HEK293 (cell line): Measurements from ENCODE around the gene CCDC152.

Experiments used
- CTCF ChIA-PET: fragments of 350-600 bp; formaldehyde crosslinking; extraction: SDS; loops from one replicate; lab custom pipeline; 2021; ENCODE audit warnings: antibody characterized with exemption; lab: Yijun Ruan, JAX
- POLR2A ChIA-PET: fragments of 300-600 bp; formaldehyde crosslinking; extraction: SDS; loops from one replicate; lab custom pipeline; 2020; ENCODE audit warnings: antibody characterized with exemption, inconsistent platforms; lab: Yijun Ruan, JAX
- H3K27ac ChIP-seq: fragments of 200-500 bp; sonication (Bioruptor generic); 2 replicates; pipeline ENCODE4 v1.5.1; 2014; ENCODE audit warnings: low read depth, low read length, control low read depth, inconsistent platforms; ENCODE audit errors: extremely low read depth
- H3K36me3 ChIP-seq, 2 experiments: fragments of 200-500 bp in 1 of 2; sonication (Bioruptor generic) in 1 of 2; 1 replicate in 1 of 2; 2 replicates in 1 of 2; pipeline ENCODE4 v1.5.1; 2014 to 2017; ENCODE audit warnings: inconsistent platforms in 2 of 2, low read length in 2 of 2; ENCODE audit not compliant: control insufficient read depth in 2 of 2, insufficient read depth in 1 of 2
- H3K4me1 ChIP-seq: fragments of 200-500 bp; sonication (Bioruptor generic); 2 replicates; pipeline ENCODE4 v1.5.1; 2014; ENCODE audit warnings: mild to moderate bottlenecking, low read length, inconsistent platforms; ENCODE audit not compliant: control insufficient read depth, insufficient read depth
- H3K4me3 ChIP-seq: 2 replicates; pipeline ENCODE4 v1.5.1; 2011; ENCODE audit warnings: low read depth, mild to moderate bottlenecking, control low read depth, low read length, moderate library complexity
- H3K9me3 ChIP-seq: fragments of 200-500 bp; sonication (Bioruptor generic); 2 replicates; pipeline ENCODE4 v1.5.1; 2014; ENCODE audit warnings: low read depth, low read length, inconsistent platforms; ENCODE audit not compliant: control insufficient read depth, insufficient read depth
- GLI4 ChIP-seq: fragments of 450-650 bp; formaldehyde crosslinking; IDR thresholded peaks from 2 replicates; pipeline ENCODE4 v1.5.1; 2016; ENCODE audit warnings: missing biosample characterization, missing genetic modification characterization
- HOXD13 ChIP-seq: sonication (generic); formaldehyde crosslinking; IDR thresholded peaks from 2 replicates; pipeline ENCODE4 v1.8.0; 2022; ENCODE audit warnings: missing genetic modification reagents, borderline replicate concordance
- KLF7 ChIP-seq: fragments of 450-650 bp; formaldehyde crosslinking; IDR thresholded peaks from 2 replicates; pipeline ENCODE4 v1.5.1; 2016; ENCODE audit warnings: missing biosample characterization, missing genetic modification characterization, borderline replicate concordance
- KLF8 ChIP-seq: fragments of 450-650 bp; formaldehyde crosslinking; IDR thresholded peaks from 2 replicates; pipeline ENCODE4 v1.5.1; 2016; ENCODE audit warnings: missing biosample characterization, missing genetic modification characterization
- TRIM28 ChIP-seq: IDR thresholded peaks from 2 replicates; pipeline ENCODE4 v1.6.1; 2011; ENCODE audit warnings: low read length, control low read depth, borderline replicate concordance
- ZNF175 ChIP-seq: fragments of 450-650 bp; formaldehyde crosslinking; IDR thresholded peaks from 2 replicates; pipeline ENCODE4 v1.5.1; 2016; ENCODE audit warnings: missing biosample characterization, missing genetic modification characterization
- ZNF18 ChIP-seq: fragments of 450-650 bp; formaldehyde crosslinking; IDR thresholded peaks from 2 replicates; pipeline ENCODE4 v1.5.1; 2016; ENCODE audit warnings: missing biosample characterization, missing genetic modification characterization
- ZNF248 ChIP-seq: fragments of 450-650 bp; formaldehyde crosslinking; IDR thresholded peaks from 2 replicates; pipeline ENCODE4 v1.5.1; 2017; ENCODE audit warnings: missing biosample characterization, missing genetic modification characterization
- ZNF311 ChIP-seq: fragments of 450-650 bp; formaldehyde crosslinking; IDR thresholded peaks from 2 replicates; pipeline ENCODE4 v1.5.1; 2017; ENCODE audit warnings: missing biosample characterization, missing genetic modification characterization, borderline replicate concordance
- ZNF426 ChIP-seq: fragments of 450-650 bp; formaldehyde crosslinking; IDR thresholded peaks from 2 replicates; pipeline ENCODE4 v1.5.1; 2017; ENCODE audit warnings: missing biosample characterization, missing genetic modification characterization, mild to moderate bottlenecking, inconsistent platforms, moderate library complexity
- ZNF488 ChIP-seq: fragments of 450-650 bp; formaldehyde crosslinking; IDR thresholded peaks from 2 replicates; pipeline ENCODE4 v1.5.1; 2016; ENCODE audit warnings: missing biosample characterization, missing genetic modification characterization
- ZNF530 ChIP-seq: fragments of 450-650 bp; formaldehyde crosslinking; IDR thresholded peaks from 2 replicates; pipeline ENCODE4 v1.5.1; 2016; ENCODE audit warnings: low read depth, missing biosample characterization, missing genetic modification characterization
- ZNF580 ChIP-seq: fragments of 450-650 bp; formaldehyde crosslinking; IDR thresholded peaks from 2 replicates; pipeline ENCODE4 v1.5.1; 2016; ENCODE audit warnings: missing biosample characterization, missing genetic modification characterization
- ZNF610 ChIP-seq: fragments of 450-650 bp; formaldehyde crosslinking; IDR thresholded peaks from 2 replicates; pipeline ENCODE4 v1.5.1; 2016; ENCODE audit warnings: missing biosample characterization, missing genetic modification characterization, borderline replicate concordance
- ZNF626 ChIP-seq: fragments of 450-650 bp; sonication (Bioruptor Pico); formaldehyde crosslinking; IDR thresholded peaks from 2 replicates; pipeline ENCODE4 v1.5.1; 2018; ENCODE audit warnings: missing biosample characterization, missing genetic modification characterization, inconsistent platforms
- ZNF660 ChIP-seq: fragments of 450-650 bp; IDR thresholded peaks from 2 replicates; pipeline ENCODE4 v1.5.1; 2018; ENCODE audit warnings: missing biosample characterization, mild to moderate bottlenecking, missing genetic modification characterization
- ZNF76 ChIP-seq: fragments of 450-650 bp; formaldehyde crosslinking; IDR thresholded peaks from 2 replicates; pipeline ENCODE4; 2016; ENCODE audit warnings: low read depth, missing biosample characterization, missing genetic modification characterization, borderline replicate concordance
- ZNF792 ChIP-seq: fragments of 450-650 bp; formaldehyde crosslinking; IDR thresholded peaks from 2 replicates; pipeline ENCODE4 v1.5.1; 2016; ENCODE audit warnings: missing biosample characterization, missing genetic modification characterization
- TF ChIP-seq, protein P1 (sequence below): fragments of 450-650 bp; formaldehyde crosslinking; IDR thresholded peaks from 2 replicates; pipeline ENCODE4 v1.5.1; 2016; ENCODE audit warnings: missing biosample characterization, missing genetic modification characterization
- TF ChIP-seq, protein P2 (sequence below): fragments of 450-650 bp; formaldehyde crosslinking; IDR thresholded peaks from 2 replicates; pipeline ENCODE4 v1.5.1; 2016; ENCODE audit warnings: missing biosample characterization, missing genetic modification characterization
- TF ChIP-seq, protein P3 (sequence below): fragments of 450-650 bp; formaldehyde crosslinking; IDR thresholded peaks from 2 replicates; pipeline ENCODE4 v1.5.1; 2016; ENCODE audit warnings: missing biosample characterization, missing genetic modification characterization, borderline replicate concordance

Gene CCDC152

GRCh38 chr5:42749020-42749419 lies 7.6 kb upstream of the CCDC152 start (continued):
- TF ChIP-seq ZNF580 (tag by site-specific recombination) (no peak), ZNF660 (tag by site-specific recombination) (no peak), ZNF175 (tag by site-specific recombination) (no peak), KLF7 (no peak), ZNF18 (no peak), ZNF792 (tag by site-specific recombination) (no peak), ZNF248 (tag by site-specific recombination) (no peak)

DNA sequence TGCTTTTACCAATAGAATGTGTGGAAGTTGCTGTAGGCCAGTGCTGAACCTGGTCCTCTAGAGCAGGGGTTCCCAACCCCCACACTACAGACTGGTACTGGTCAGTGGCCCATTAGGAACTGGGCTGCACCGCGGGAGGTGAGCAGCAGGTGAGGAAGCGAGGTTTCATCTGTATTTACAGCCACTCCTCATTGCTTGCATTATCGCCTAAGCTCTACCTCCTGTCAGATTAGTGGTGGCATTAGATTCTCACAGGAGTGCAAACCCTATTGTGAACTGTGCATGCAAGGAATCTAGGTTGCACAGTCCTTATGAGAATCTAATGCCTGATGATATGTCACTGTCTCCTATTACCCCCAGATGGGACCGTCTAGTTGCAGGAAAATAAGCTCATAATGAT lies 6.1 kb upstream of the CCDC152 start:
- Histone ChIP-seq H3K9me3 (no peaks in the 10 kb centered on the region), H3K27ac (no peak overlapping the region), H3K4me1 (peaks cover 7% of the 10 kb centered on the region; the same call in 1 of the 2 replicates), H3K4me3 (no peak overlapping the region), H3K36me3 (no peaks in the 10 kb centered on the region)
- POLR2A ChIA-PET: no interaction called here
- no peak for TF ChIP-seq HOXD13 (CRISPR knock-in tag)
- TF ChIP-seq ZNF610 (tag by site-specific recombination): peak; percentile 95
- CTCF ChIA-PET: interaction anchor here (1.3 kb wide), 1 partner anchor 11 kb away, joined by 4 read pairs; no protein-coding TSS in a partner anchor

DNA sequence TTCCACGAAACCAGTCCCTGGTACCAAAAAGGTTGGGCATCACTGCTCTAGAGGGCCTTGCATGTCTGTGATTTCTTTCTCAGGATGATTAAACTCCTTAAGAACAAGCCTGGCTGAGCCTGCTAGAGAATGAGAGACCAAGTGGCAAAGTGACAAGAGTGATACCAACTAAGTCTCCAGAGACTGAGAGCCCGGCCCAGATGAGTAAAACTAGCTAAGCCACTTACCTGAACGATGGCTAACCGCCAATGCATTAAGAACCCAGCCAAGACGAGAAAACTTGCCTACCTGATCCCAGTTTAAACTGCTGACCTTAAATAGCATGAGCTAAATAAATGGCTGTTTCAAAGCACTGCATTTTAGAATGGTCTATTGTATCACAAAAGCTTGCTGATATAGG lies 5.6 kb upstream of the CCDC152 start:
- Histone ChIP-seq H3K9me3 (no peaks in the 10 kb centered on the region), H3K4me1 (peaks cover 7% of the 10 kb centered on the region; the same call in 1 of the 2 replicates), H3K27ac (no peak overlapping the region), H3K4me3 (no peak overlapping the region), H3K36me3 (no peaks in the 10 kb centered on the region)
- ChIA-PET CTCF (interaction anchor here (0.9 to 1.3 kb wide), 3 partner anchors 10 to 138 kb away, joined by 3 to 7 read pairs (median 4); no protein-coding TSS in a partner anchor), POLR2A (no interaction called here)
- no peak for TF ChIP-seq ZNF76
- no peak for TF ChIP-seq KLF8
- no peak for TF ChIP-seq ZNF488 (tag by site-specific recombination)
- TF ChIP-seq ZNF426 (tag by site-specific recombination): no peak
- TF ChIP-seq, protein P1, sequence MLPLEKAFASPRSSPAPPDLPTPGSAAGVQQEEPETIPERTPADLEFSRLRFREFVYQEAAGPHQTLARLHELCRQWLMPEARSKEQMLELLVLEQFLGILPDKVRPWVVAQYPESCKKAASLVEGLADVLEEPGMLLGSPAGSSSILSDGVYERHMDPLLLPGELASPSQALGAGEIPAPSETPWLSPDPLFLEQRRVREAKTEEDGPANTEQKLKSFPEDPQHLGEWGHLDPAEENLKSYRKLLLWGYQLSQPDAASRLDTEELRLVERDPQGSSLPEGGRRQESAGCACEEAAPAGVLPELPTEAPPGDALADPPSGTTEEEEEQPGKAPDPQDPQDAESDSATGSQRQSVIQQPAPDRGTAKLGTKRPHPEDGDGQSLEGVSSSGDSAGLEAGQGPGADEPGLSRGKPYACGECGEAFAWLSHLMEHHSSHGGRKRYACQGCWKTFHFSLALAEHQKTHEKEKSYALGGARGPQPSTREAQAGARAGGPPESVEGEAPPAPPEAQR (tag by site-specific recombination): no peak
- TF ChIP-seq GLI4 (tag by site-specific recombination): no peak
- no peak for TF ChIP-seq ZNF530 (tag by site-specific recombination)
- no peak for TF ChIP-seq TRIM28
- TF ChIP-seq, protein P2, sequence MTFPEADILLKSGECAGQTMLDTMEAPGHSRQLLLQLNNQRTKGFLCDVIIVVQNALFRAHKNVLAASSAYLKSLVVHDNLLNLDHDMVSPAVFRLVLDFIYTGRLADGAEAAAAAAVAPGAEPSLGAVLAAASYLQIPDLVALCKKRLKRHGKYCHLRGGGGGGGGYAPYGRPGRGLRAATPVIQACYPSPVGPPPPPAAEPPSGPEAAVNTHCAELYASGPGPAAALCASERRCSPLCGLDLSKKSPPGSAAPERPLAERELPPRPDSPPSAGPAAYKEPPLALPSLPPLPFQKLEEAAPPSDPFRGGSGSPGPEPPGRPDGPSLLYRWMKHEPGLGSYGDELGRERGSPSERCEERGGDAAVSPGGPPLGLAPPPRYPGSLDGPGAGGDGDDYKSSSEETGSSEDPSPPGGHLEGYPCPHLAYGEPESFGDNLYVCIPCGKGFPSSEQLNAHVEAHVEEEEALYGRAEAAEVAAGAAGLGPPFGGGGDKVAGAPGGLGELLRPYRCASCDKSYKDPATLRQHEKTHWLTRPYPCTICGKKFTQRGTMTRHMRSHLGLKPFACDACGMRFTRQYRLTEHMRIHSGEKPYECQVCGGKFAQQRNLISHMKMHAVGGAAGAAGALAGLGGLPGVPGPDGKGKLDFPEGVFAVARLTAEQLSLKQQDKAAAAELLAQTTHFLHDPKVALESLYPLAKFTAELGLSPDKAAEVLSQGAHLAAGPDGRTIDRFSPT (tag by site-specific recombination): no peak
- no peak for TF ChIP-seq ZNF626
- TF ChIP-seq, protein P3, sequence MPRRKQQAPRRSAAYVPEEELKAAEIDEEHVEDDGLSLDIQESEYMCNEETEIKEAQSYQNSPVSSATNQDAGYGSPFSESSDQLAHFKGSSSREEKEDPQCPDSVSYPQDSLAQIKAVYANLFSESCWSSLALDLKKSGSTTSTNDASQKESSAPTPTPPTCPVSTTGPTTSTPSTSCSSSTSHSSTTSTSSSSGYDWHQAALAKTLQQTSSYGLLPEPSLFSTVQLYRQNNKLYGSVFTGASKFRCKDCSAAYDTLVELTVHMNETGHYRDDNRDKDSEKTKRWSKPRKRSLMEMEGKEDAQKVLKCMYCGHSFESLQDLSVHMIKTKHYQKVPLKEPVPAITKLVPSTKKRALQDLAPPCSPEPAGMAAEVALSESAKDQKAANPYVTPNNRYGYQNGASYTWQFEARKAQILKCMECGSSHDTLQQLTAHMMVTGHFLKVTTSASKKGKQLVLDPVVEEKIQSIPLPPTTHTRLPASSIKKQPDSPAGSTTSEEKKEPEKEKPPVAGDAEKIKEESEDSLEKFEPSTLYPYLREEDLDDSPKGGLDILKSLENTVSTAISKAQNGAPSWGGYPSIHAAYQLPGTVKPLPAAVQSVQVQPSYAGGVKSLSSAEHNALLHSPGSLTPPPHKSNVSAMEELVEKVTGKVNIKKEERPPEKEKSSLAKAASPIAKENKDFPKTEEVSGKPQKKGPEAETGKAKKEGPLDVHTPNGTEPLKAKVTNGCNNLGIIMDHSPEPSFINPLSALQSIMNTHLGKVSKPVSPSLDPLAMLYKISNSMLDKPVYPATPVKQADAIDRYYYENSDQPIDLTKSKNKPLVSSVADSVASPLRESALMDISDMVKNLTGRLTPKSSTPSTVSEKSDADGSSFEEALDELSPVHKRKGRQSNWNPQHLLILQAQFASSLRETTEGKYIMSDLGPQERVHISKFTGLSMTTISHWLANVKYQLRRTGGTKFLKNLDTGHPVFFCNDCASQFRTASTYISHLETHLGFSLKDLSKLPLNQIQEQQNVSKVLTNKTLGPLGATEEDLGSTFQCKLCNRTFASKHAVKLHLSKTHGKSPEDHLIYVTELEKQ (tag by site-specific recombination): no peak
- no peak for TF ChIP-seq ZNF311
